Measurements from ENCODE around the gene CTAG2. TPM values are rescaled to one million over a fixed set of nuclear protein-coding genes. Genes with fewer than 3 reads are reported as not detected.

The CTAG2 gene
- total and polyA plus RNA-seq, 11 donors = 0.61 TPM; not detected in 10

- 82 to 89% (median 86%) methylated on average over 11 of the region's 11 CpGs for WGBS, 4 donors
Measured at GRCh38 chrX:154655786-154656185, 2.4 kb upstream of the CTAG2 start.

DNA sequence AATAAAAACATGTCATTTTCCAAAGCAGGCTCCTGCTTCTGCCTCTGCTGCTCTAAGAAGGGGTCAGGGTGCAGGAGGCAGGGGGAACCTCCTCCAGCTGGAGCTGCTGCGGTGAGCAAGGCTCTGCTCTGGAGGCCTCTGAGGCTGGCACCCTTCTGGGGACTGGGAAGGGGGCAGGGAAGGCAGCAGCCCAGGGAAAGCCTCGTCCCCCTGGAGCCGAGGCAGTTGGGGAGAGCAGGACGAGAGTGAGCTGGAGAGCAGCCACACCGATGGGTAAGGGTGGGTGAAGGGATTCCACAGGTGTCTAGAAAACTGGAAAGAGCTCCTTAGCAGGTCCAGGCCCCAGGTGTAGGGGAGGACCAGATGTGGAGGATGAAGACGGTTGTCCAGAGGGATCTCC, 2.0 kb upstream of the CTAG2 start:
- H3K4me1 ChIP-seq = no peaks in the 10 kb centered on the region
- ATAC-seq (no peak), DNase-seq (no peak)
- WGBS, 4 donors = 74 to 85% (median 83%) methylated on average over 6 of the region's 6 CpGs
- H3K27me3 ChIP-seq = no peaks in the 10 kb centered on the region
- H3K36me3 ChIP-seq = no peaks in the 10 kb centered on the region
- intact Hi-C loops (cut with DNase I) = no loop called here
- no peaks in the 10 kb centered on the region for H3K9me3 ChIP-seq
- no peak overlapping the region for H3K27ac ChIP-seq
- no peak for TF ChIP-seq POLR2A (IDR thresholded peaks at IDR 0.05)
- TF ChIP-seq, protein P1, sequence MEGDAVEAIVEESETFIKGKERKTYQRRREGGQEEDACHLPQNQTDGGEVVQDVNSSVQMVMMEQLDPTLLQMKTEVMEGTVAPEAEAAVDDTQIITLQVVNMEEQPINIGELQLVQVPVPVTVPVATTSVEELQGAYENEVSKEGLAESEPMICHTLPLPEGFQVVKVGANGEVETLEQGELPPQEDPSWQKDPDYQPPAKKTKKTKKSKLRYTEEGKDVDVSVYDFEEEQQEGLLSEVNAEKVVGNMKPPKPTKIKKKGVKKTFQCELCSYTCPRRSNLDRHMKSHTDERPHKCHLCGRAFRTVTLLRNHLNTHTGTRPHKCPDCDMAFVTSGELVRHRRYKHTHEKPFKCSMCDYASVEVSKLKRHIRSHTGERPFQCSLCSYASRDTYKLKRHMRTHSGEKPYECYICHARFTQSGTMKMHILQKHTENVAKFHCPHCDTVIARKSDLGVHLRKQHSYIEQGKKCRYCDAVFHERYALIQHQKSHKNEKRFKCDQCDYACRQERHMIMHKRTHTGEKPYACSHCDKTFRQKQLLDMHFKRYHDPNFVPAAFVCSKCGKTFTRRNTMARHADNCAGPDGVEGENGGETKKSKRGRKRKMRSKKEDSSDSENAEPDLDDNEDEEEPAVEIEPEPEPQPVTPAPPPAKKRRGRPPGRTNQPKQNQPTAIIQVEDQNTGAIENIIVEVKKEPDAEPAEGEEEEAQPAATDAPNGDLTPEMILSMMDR (IDR thresholded peaks at IDR 0.05) = no peak
- no peak overlapping the region for H3K4me3 ChIP-seq

More at GRCh38 chrX:154655786-154656185, 2.4 kb upstream of the CTAG2 start:
- TF ChIP-seq, protein P1 (IDR thresholded peaks at IDR 0.05) = no peak
- TF ChIP-seq POLR2A (IDR thresholded peaks at IDR 0.05) = no peak
- intact Hi-C loops (cut with DNase I) = no loop called here
- Histone ChIP-seq H3K9me3 (no peaks in the 10 kb centered on the region), H3K4me3 (no peak overlapping the region), H3K27ac (no peak overlapping the region), H3K4me1 (no peaks in the 10 kb centered on the region), H3K27me3 (no peaks in the 10 kb centered on the region), H3K36me3 (no peaks in the 10 kb centered on the region)
- DNase-seq (no peak), ATAC-seq (no peak)

DNA sequence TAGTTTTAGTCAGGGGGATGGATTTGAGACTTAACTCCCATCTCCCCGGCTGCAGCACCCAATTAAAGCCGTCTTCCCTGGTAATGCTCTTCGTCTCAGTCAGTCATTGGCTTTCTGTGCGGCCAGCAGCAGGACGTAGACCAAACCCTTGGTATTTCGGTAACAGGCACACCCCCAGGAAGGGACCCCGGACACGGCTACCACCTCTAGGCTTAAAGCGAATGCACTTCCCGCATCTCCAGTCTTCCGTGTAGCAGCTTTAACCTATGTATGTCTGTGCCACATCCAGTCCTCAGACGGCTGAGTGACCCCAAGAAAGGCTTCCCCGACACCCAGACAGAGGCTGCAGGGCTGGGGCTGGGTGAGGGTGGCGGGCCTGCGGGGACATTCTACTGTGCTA, 1.5 kb upstream of the CTAG2 start:
- no peak for ATAC-seq
- Histone ChIP-seq H3K27me3 (no peaks in the 10 kb centered on the region), H3K36me3 (no peaks in the 10 kb centered on the region), H3K4me3 (no peak overlapping the region), H3K9me3 (no peaks in the 10 kb centered on the region), H3K4me1 (no peaks in the 10 kb centered on the region), H3K27ac (no peak overlapping the region)
- intact Hi-C loops (cut with DNase I) = no loop called here
- no peak for DNase-seq
- whole genome bisulfite sequencing, 4 donors = 84 to 95% (median 92%) methylated on average over 13 to 15 of the region's 15 CpGs
- TF ChIP-seq, protein P1 (IDR thresholded peaks at IDR 0.05) = no peak

DNA sequence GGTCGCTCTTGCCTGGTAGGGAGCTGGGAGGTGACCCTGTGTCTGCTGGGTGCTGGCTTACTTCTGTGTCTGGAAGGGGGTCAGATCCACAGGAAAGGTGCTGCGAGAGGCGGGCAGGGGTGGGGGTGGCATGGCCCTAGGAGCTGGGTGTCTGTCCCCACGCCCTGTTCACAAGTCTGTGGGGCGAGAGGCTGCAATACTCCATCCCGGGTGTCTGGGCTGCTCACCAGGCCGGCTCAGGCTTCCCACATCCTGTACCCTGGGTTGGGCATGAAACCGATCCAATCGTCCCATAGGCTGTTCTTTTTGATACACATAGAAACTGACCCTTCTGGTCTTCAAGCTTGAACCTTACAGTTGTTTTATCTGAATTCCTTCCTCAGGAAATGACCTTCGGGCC, 993 bp upstream of the CTAG2 start:
- 78 to 91% (median 87%) methylated on average over 9 to 10 of the region's 10 CpGs for WGBS, 4 donors
- DNase-seq (no peak), ATAC-seq (no peak)
- intact Hi-C loops (cut with DNase I) = no loop called here
- Histone ChIP-seq H3K4me3 (no peak overlapping the region), H3K9me3 (no peaks in the 10 kb centered on the region), H3K27ac (no peak overlapping the region), H3K36me3 (no peaks in the 10 kb centered on the region), H3K27me3 (no peaks in the 10 kb centered on the region), H3K4me1 (no peaks in the 10 kb centered on the region)
- TF ChIP-seq, protein P1 (IDR thresholded peaks at IDR 0.05) = no peak
- no peak for TF ChIP-seq POLR2A (IDR thresholded peaks at IDR 0.05)

Data from heart left ventricle (tissue), 16 donors.